Hepatocyte (in vitro differentiated cells): ENCODE data around the gene FLRT2. TPM values are rescaled to one million over a fixed set of nuclear protein-coding genes. Genes with fewer than 3 reads are reported as not detected.

Source experiments
- DNase-seq: peaks from one replicate; pipeline ENCODE4 v3.0.0-alpha.2; 2016; ENCODE audit warnings: low spot score
- H2AFZ ChIP-seq: fragments of 200-600 bp; sonication (generic); 2 replicates; pipeline ENCODE4 v1.6.0; 2016; ENCODE audit warnings: antibody characterized with exemption, mild to moderate bottlenecking
- H3K27ac ChIP-seq: fragments of 200-600 bp; sonication (generic); 2 replicates; pipeline ENCODE4 v1.5.1; 2016; ENCODE audit warnings: mild to moderate bottlenecking
- H3K27me3 ChIP-seq: fragments of 200-600 bp; sonication (generic); 2 replicates; pipeline ENCODE4 v1.6.1; 2016
- H3K36me3 ChIP-seq: fragments of 200-600 bp; sonication (generic); replicated peaks from 2 replicates; pipeline ENCODE4 v1.5.1; 2016; ENCODE audit warnings: low read depth; ENCODE audit not compliant: insufficient read depth
- H3K4me1 ChIP-seq: fragments of 200-600 bp; sonication (generic); 2 replicates; pipeline ENCODE4 v1.5.1; 2016; ENCODE audit warnings: mild to moderate bottlenecking, moderate library complexity; ENCODE audit not compliant: insufficient read depth
- H3K4me2 ChIP-seq: fragments of 200-600 bp; sonication (generic); 2 replicates; pipeline ENCODE4 v1.6.0; 2016
- H3K4me3 ChIP-seq: fragments of 200-600 bp; sonication (generic); 2 replicates; pipeline ENCODE4 v1.5.1; 2016; ENCODE audit warnings: mild to moderate bottlenecking
- H3K79me2 ChIP-seq: fragments of 200-600 bp; sonication (generic); 2 replicates; pipeline ENCODE4 v1.6.0; 2017; ENCODE audit warnings: mild to moderate bottlenecking
- H3K9me2 ChIP-seq: fragments of 200-600 bp; sonication (generic); replicated peaks from 2 replicates; pipeline ENCODE4 v1.6.0; 2017; ENCODE audit warnings: mild to moderate bottlenecking; ENCODE audit not compliant: insufficient read depth
- H3K9me3 ChIP-seq: fragments of 200-600 bp; sonication (generic); 2 replicates; pipeline ENCODE4 v1.5.1; 2016; ENCODE audit warnings: low read depth, mild to moderate bottlenecking
- H4K20me1 ChIP-seq: fragments of 200-600 bp; sonication (generic); 2 replicates; pipeline ENCODE4 v1.6.0; 2016; ENCODE audit warnings: mild to moderate bottlenecking; ENCODE audit not compliant: insufficient read depth, poor library complexity, severe bottlenecking
- CTCF ChIP-seq: fragments of 200-600 bp; sonication (generic); IDR thresholded peaks from 2 replicates; pipeline ENCODE4 v1.5.1; 2016; ENCODE audit warnings: antibody characterized with exemption, mild to moderate bottlenecking; ENCODE audit not compliant: poor library complexity
- EZH2 ChIP-seq: fragments of 200-600 bp; sonication (generic); IDR thresholded peaks from 2 replicates; pipeline ENCODE4 v1.6.1; 2016; ENCODE audit warnings: antibody characterized with exemption, mild to moderate bottlenecking, borderline replicate concordance
- EZH2phosphoT487 ChIP-seq: fragments of 200-600 bp; sonication (generic); IDR thresholded peaks from one replicate; pipeline ENCODE4 v1.6.1; 2018; ENCODE audit warnings: antibody characterized with exemption, mild to moderate bottlenecking, low read depth, moderate library complexity; ENCODE audit not compliant: unreplicated experiment, severe bottlenecking
- WGBS: methylation state at CpG from one replicate; pipeline ENCODE4 v1.1.6; 2016; ENCODE audit warnings: low lambda C conversion rate; ENCODE audit errors: missing lambda C conversion rate; 5-methylcytosine and 5-hydroxymethylcytosine counted together
- polyA plus RNA-seq: library from polyadenylated mRNA; unstranded; fragments of >200 nt; fragmentation: Nextera tagmentation; extraction: Ambion mirVana; gene quantifications from 2 replicates; pipeline ENCODE4 v1.2.1, GENCODE V29; 2016
- total RNA-seq: library from RNA; depleted of rRNA; stranded (reverse); fragments of >200 nt; gene quantifications from 2 replicates; pipeline ENCODE4 v1.2.3, GENCODE V29; 2014

FLRT2 gene
- total and polyA plus RNA-seq, 2 experiments from 2014 or later = 32.9 to 42.3 TPM

- no peaks in the 10 kb centered on the region for H3K9me3 ChIP-seq
- H3K27me3 ChIP-seq = peaks cover 12% of the 10 kb centered on the region
- TF ChIP-seq EZH2 (no peak), CTCF (no peak), EZH2phosphoT487 (no peak)
- WGBS = under 1% methylated on average over 40 of the region's 90 CpGs
- H3K4me3 ChIP-seq = peak overlapping the region; percentile 71
- peak overlapping the region; percentile 86 for H3K4me2 ChIP-seq
- no peaks in the 10 kb centered on the region for H3K36me3 ChIP-seq
- peak; percentile 82 for DNase-seq
- peak overlapping the region; percentile 95 for H2AFZ ChIP-seq
- H3K27ac ChIP-seq = peak overlapping the region; percentile 85
- peaks cover 51% of the 10 kb centered on the region for H3K79me2 ChIP-seq
- H3K9me2 ChIP-seq = no peaks in the 10 kb centered on the region
- peaks cover 3% of the 10 kb centered on the region for H4K20me1 ChIP-seq
- H3K4me1 ChIP-seq = no peaks in the 10 kb centered on the region
Measured at GRCh38 chr14:85533023-85533860, 3.3 kb downstream of the FLRT2 start.

- peak; percentile 20 for DNase-seq
- H3K27ac ChIP-seq = peak overlapping the region; percentile 75
- peak overlapping the region; percentile 71 for H3K4me3 ChIP-seq
- peak overlapping the region; percentile 86 for H3K4me2 ChIP-seq
- H3K79me2 ChIP-seq = peaks cover 58% of the 10 kb centered on the region
- no peaks in the 10 kb centered on the region for H3K36me3 ChIP-seq
- H4K20me1 ChIP-seq = peaks cover 3% of the 10 kb centered on the region
- no peaks in the 10 kb centered on the region for H3K9me2 ChIP-seq
- under 1% methylated on average over 21 of the region's 28 CpGs for WGBS
- no peaks in the 10 kb centered on the region for H3K4me1 ChIP-seq
- TF ChIP-seq EZH2 (peak; percentile 31), EZH2phosphoT487 (no peak), CTCF (no peak)
- no peak overlapping the region for H2AFZ ChIP-seq
- H3K9me3 ChIP-seq = no peaks in the 10 kb centered on the region
- H3K27me3 ChIP-seq = peaks cover 12% of the 10 kb centered on the region
Measured at GRCh38 chr14:85533861-85534291, 3.9 kb downstream of the FLRT2 start.

GRCh38 chr14:85534458-85535293 lies 4.7 kb downstream of the FLRT2 start:
- H4K20me1 ChIP-seq = peaks cover 6% of the 10 kb centered on the region
- WGBS = 4% methylated on average over 26 of the region's 28 CpGs

More at GRCh38 chr14:85534458-85535293, 4.7 kb downstream of the FLRT2 start:
- Histone ChIP-seq H3K4me2 (peak overlapping the region; percentile 86), H3K4me3 (peak overlapping the region; percentile 71), H3K9me2 (no peaks in the 10 kb centered on the region), H2AFZ (no peak overlapping the region), H3K4me1 (no peaks in the 10 kb centered on the region), H3K27me3 (peaks cover 12% of the 10 kb centered on the region), H3K27ac (peak overlapping the region; percentile 75), H3K79me2 (peaks cover 66% of the 10 kb centered on the region), H3K36me3 (no peaks in the 10 kb centered on the region), H3K9me3 (no peaks in the 10 kb centered on the region)
- DNase-seq = peak; percentile 25
- TF ChIP-seq EZH2phosphoT487 (no peak), CTCF (no peak), EZH2 (peak; percentile 53)
